Kidney (tissue), 14 donors: Measurements from ENCODE around the gene DZIP3. TPM values are rescaled to one million over a fixed set of nuclear protein-coding genes. Genes with fewer than 3 reads are reported as not detected.
A peak's percentile ranks its signal among the peaks of the same experiment; 100 is the strongest.

Source experiments
- DNase-seq, 5 donors: peaks; one replicate each; pipeline ENCODE4 v3.0.0-alpha.2; 2013 to 2020
- FAIRE-seq: peaks from 2 replicates; lab custom pipeline; 2012; peaks lifted over from hg19 to GRCh38; lab: Jason Lieb, UNC
- H3K27ac ChIP-seq, 2 donors: one replicate each; pipeline ENCODE4 v1.7.0; 2013; ENCODE audit warnings: low read depth in 2 of 2, low read length in 2 of 2, inconsistent platforms in 1 of 2
- H3K27me3 ChIP-seq: one replicate; pipeline ENCODE4 v1.7.1; 2013; ENCODE audit warnings: low read length, inconsistent platforms; ENCODE audit not compliant: control insufficient read depth, insufficient read depth
- H3K36me3 ChIP-seq, 3 donors: one replicate each; pipeline versions ENCODE4 v1.7.0 to v1.7.1; 2013; ENCODE audit warnings: low read length in 3 of 3, control low read depth in 1 of 3, inconsistent platforms in 1 of 3; ENCODE audit not compliant: insufficient read depth in 3 of 3, control insufficient read depth in 2 of 3
- H3K4me1 ChIP-seq, 3 donors: one replicate each; pipeline versions ENCODE4 v1.7.0 to v1.7.1; 2013; ENCODE audit warnings: low read length in 3 of 3, inconsistent platforms in 1 of 3, low read depth in 1 of 3; ENCODE audit not compliant: control insufficient read depth in 2 of 3, insufficient read depth in 2 of 3
- H3K4me3 ChIP-seq, 3 donors: one replicate each; pipeline versions ENCODE4 v1.7.0 to v1.8.1; 2013; ENCODE audit warnings: low read length in 3 of 3, control low read depth in 1 of 3, inconsistent platforms in 1 of 3
- H3K9ac ChIP-seq, 3 donors: one replicate each; pipeline versions ENCODE4 v1.7.0 to v1.7.1; 2013; ENCODE audit warnings: low read length in 3 of 3, control low read depth in 1 of 3, inconsistent platforms in 1 of 3
- H3K9me3 ChIP-seq, 3 donors: one replicate each; pipeline versions ENCODE4 v1.7.0 to v1.7.1; 2013; ENCODE audit warnings: low read length in 3 of 3, control low read depth in 1 of 3, inconsistent platforms in 1 of 3; ENCODE audit not compliant: control insufficient read depth in 2 of 3, insufficient read depth in 1 of 3
- intact Hi-C: fragments of 100-400 bp; cut with DNase I; formaldehyde crosslinking; loops from one replicate; pipeline ENCODE4 v1.11.1; 2022
- polyA plus RNA-seq: library from polyadenylated mRNA; stranded (reverse); fragments of 350-450 nt; fragmentation: Illumina TruSeq; extraction: RNeasy Lipid Tissue Mini Kit (QIAGEN cat#74804); gene quantifications from one replicate; pipeline ENCODE4 v1.2.3, GENCODE V29; 2014; ENCODE audit warnings: low read depth, low replicate concordance; ENCODE audit not compliant: insufficient read depth
- total RNA-seq: library from RNA; stranded (reverse); fragmentation: NEBNext Ultra II Directional; extraction: Animal tissue kit (Norgen Biotek cat#: 25700); gene quantifications from one replicate; pipeline ENCODE4 v1.2.1, GENCODE V29; 2021
- TF ChIP-seq, protein P1 (sequence below): IDR thresholded peaks from 3 replicates; pipeline ENCODE4 v1.5.1; 2012; ENCODE audit warnings: mild to moderate bottlenecking, moderate library complexity, borderline replicate concordance; ENCODE audit not compliant: insufficient read depth; ENCODE audit errors: extremely low read depth
- donor health status: control.
- donor health status: control.
- donor health status: control.
- donor health status: control.
- donor health status: control.
- donor health status: DM: yes; HTN: yes; CAD: no.
- donor health status: Normal renal cell carcinoma (clear cell type).

DZIP3 gene
- total and polyA plus RNA-seq, 2 donors from 2014 or later, result 9.4 to 15.5 TPM

DNA sequence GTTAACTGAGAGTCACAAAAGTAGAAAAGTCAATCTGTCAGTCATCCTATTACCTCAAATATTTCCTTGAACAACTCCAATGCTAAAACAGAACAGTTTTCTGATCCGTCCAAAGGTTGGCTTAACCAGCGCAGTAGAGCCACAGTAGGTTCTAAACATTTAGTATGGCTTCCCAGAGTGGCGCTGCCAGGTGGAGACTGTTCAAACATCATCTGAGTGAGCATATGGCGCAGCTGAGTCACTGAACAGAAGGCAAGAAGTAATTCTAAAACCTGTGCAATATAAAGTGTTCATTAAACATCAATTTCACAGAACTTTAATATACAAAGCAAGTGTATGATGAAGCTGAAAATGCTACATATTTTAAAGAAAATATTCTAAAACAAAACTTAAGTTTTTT lies 20.2 kb upstream of the DZIP3 start:
- TF ChIP-seq, protein P1, sequence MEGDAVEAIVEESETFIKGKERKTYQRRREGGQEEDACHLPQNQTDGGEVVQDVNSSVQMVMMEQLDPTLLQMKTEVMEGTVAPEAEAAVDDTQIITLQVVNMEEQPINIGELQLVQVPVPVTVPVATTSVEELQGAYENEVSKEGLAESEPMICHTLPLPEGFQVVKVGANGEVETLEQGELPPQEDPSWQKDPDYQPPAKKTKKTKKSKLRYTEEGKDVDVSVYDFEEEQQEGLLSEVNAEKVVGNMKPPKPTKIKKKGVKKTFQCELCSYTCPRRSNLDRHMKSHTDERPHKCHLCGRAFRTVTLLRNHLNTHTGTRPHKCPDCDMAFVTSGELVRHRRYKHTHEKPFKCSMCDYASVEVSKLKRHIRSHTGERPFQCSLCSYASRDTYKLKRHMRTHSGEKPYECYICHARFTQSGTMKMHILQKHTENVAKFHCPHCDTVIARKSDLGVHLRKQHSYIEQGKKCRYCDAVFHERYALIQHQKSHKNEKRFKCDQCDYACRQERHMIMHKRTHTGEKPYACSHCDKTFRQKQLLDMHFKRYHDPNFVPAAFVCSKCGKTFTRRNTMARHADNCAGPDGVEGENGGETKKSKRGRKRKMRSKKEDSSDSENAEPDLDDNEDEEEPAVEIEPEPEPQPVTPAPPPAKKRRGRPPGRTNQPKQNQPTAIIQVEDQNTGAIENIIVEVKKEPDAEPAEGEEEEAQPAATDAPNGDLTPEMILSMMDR, result no peak
- peaks cover 0 to under 1% (median 0%) of the 10 kb centered on the region in 3 donors for H3K4me1 ChIP-seq
- H3K27me3 ChIP-seq, result no peaks in the 10 kb centered on the region
- intact Hi-C loops, result no loop called here
- no peak overlapping the region for H3K27ac ChIP-seq
- no peak overlapping the region for H3K4me3 ChIP-seq
- DNase-seq, result no peak
- H3K9me3 ChIP-seq, result no peaks in the 10 kb centered on the region
- no peaks in the 10 kb centered on the region for H3K36me3 ChIP-seq
- H3K9ac ChIP-seq, result no peak overlapping the region
- FAIRE-seq, result no peak

DNA sequence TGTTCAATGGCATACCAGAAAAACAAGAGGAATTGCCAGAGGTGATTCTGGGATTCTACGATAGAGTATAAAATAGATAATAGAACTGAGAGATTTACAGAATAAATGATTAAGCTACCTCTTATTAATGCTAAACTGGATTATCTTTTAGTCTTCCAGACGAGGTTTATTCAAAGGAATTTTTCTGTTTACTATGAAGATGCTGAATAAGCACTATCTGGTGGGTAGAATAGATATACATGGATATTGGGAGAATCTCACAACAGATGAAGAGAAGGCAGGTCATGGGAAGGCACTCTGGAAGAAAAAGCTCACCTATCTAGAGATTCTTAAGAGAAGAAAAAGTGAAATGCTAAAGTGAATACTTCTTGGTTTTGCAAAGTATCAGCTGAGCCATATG lies 11.5 kb upstream of the DZIP3 start:
- Histone ChIP-seq H3K9me3 (no peaks in the 10 kb centered on the region), H3K9ac (no peak overlapping the region), H3K4me3 (no peak overlapping the region), H3K4me1 (no peaks in the 10 kb centered on the region), H3K36me3 (no peaks in the 10 kb centered on the region), H3K27me3 (no peaks in the 10 kb centered on the region), H3K27ac (no peak overlapping the region)
- DNase-seq (no peak), FAIRE-seq (no peak)
- intact Hi-C loops, result no loop called here
- TF ChIP-seq, protein P1, result no peak

DNA sequence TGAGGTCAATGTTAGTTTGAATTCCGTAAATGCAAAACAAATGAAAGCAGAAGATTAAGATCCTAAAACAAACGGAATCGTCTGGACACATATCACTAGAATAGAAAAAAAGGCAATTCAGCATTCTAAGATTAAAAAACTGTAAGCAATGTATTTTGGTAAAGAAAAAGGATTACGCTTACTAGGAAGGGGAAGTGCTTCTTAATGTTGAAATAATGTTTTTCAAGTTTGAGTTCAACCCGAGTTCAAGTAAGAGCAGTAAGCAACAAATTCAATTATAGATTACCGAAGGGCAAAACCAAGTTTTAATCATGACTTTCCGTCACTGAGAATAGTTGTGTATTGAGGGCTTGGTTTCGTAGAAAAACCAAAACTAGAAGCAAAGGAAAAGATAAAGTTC lies 921 bp upstream of the DZIP3 start:
- intact Hi-C loops, result no loop called here
- TF ChIP-seq, protein P1, result no peak
- peak overlapping the region in 2 of 3 donors; percentile 65 to 86 for H3K9ac ChIP-seq
- peaks cover 0 to 4% (median 3%) of the 10 kb centered on the region in 3 donors for H3K4me1 ChIP-seq
- H3K36me3 ChIP-seq, result no peaks in the 10 kb centered on the region
- H3K27ac ChIP-seq, result no peak overlapping the region
- no peaks in the 10 kb centered on the region for H3K27me3 ChIP-seq
- H3K9me3 ChIP-seq, result no peaks in the 10 kb centered on the region
- H3K4me3 ChIP-seq, result peak overlapping the region; percentile 91 to 99 (median 96)
- FAIRE-seq (no peak), DNase-seq (peak in 1 of 5 donors; percentile 13)

DNA sequence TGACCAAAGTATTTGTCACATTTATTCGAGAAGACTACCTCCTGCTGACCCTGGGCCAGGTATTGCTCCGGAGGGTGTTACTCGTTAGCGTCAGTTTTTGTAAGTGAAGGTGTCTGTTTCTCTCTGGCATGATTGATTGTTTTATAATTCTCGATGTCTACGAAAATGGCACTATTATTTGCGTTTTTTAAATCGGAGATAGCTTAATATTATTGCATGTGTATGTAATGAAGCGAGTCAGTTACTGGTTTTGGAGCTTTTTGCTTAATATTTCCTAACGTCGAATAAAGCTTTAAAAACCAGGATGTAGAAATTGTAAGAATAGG lies 439 bp downstream of the DZIP3 start:
- DNase-seq (no peak), FAIRE-seq (no peak)
- Histone ChIP-seq H3K36me3 (no peaks in the 10 kb centered on the region), H3K9ac (peak overlapping the region; percentile 91 to 99 (median 99)), H3K27ac (peak overlapping the region; percentile 90 to 97), H3K4me3 (peak overlapping the region; percentile 91 to 99 (median 96)), H3K27me3 (no peaks in the 10 kb centered on the region), H3K4me1 (peaks cover 0 to 4% (median 3%) of the 10 kb centered on the region in 3 donors), H3K9me3 (no peaks in the 10 kb centered on the region)
- TF ChIP-seq, protein P1, result no peak
- intact Hi-C loops, result no loop called here
